ENCODE data around the gene FOXC1.

The FOXC1 gene

GRCh38 chr6:1624851-1625781 lies 15.4 kb downstream of the FOXC1 start:
- DNase-seq: peak; percentile 53

DNA sequence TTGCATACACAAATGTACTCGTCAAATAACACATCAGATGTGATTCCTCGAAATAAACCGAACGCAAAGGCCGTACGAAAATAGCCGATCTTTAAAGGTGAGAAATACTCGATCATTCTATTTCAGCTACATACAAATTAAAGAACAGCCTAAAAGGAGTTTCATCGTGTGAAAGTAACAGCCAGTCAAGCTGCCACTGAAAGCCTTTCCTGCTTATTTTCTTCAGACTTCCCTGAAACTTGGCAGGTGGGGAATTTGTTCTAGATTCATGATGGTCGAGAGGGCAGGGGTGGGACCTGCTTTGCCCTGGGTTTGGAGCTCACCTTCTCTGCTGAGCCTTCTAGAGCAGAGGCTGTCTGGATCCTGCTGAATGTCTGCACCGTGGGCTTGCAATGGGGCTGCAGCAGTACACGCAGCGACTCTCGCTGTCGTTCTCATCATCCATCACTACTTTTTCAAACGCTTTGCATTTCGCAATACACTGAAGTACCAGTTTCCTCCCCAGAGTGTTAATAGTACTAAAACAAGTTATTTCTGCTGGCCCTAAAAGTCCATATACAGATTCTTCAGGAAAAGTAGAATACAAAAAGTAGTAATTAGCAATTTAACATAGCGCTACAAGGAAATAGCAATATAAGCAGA lies 16.2 kb downstream of the FOXC1 start:
- DNase-seq: no peak

GRCh38 chr6:1626481-1626880 lies 16.8 kb downstream of the FOXC1 start:
- no peak for DNase-seq

DNA sequence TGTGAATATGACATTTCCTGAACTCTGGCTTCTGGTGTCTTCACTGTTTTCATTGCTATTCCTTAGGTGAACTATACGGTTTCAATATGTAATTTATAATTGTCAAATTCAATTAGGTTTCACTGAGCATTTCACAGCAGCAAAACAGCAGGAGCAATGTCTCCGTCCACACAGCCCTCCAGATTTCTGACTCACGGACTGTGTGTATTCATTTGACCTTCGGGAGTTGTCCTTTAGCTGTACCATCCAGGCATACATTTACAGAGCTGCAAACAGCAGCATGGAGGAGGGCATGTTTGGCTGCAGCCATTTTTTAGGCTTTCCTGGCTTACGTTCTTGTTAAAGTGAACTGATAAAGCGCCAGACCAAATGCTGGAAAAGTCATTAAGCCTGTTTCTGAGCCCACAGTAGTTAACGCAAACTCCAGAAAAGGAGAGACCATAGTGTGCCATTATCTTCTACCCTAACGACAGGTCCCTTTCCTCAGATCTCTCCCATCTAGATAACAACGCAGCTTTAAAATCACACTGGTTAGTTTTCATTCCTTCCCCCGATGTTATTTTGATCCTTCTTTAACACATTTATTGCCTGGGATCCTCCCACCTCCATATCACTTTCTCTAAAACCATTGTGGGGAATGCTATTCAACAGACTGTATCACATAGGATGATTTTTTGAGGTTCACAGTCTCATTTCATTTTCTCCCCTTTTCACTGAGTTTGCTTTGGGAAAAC lies 18.3 kb downstream of the FOXC1 start:
- no peak for DNase-seq

GRCh38 chr6:1629316-1629715 lies 19.6 kb downstream of the FOXC1 start:
- DNase-seq: no peak

DNA sequence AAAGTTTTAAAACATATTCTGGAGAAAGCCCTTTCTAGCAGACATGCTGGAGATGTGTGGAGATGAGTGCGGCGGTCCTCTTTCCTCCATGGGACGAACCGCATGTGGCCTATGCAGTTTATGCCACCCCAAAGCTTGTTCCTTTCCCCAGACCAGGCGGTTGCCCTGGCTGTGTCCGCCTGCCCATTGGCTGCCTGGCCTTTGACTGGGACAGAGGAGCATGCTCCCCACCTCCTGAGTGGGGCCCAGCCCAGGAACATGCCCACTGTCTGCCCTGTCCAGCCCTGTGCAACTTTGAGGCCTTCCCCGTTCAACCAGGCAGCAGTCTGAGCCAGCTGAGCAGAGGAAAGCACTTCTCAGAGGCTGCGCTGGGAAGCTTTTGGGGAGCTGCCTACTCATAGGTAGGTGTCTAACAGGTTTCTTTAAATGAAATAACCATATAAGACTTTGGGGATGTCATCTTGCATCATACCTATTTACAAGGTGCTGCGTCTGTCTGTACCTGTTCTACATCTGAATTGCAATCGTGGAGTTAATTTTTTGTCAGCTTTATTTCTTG lies 20.6 kb downstream of the FOXC1 start:
- no peak for DNase-seq

GRCh38 chr6:1630771-1631217 lies 21.1 kb downstream of the FOXC1 start:
- DNase-seq: no peak

GRCh38 chr6:1631251-1631650 lies 21.5 kb downstream of the FOXC1 start:
- DNase-seq: no peak

DNA sequence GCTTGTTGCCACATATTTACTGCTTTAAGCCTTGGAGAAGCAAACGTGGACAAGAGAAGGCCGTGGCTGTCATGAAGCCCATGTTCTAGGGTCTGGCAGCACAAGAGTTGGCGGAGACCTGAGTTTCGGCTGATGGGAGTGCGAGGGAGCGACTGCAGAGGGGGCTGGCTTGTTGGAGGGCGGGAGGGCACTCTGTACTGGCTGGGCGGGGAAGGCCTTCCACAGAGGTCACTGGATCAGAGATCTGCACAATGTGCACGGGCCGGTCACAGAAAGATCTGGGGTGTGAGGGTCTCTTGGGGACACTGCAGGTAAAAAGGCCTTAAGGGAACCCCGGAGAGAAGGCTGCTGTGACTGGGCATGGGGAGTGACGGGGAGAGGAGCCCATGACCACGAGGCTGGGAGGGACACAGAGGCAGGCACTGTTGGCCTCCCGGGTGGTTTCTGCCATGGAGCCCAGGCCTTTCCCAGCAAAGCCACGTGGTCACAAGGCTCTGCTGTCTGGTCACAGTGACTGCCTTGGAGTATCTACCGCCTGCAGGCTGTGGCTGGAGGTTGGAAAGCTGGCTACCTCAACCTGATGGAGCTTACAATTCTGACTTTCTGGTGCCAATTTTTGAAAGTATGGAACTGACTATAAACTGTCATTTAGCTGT lies 23.8 kb downstream of the FOXC1 start:
- DNase-seq: no peak

DNA sequence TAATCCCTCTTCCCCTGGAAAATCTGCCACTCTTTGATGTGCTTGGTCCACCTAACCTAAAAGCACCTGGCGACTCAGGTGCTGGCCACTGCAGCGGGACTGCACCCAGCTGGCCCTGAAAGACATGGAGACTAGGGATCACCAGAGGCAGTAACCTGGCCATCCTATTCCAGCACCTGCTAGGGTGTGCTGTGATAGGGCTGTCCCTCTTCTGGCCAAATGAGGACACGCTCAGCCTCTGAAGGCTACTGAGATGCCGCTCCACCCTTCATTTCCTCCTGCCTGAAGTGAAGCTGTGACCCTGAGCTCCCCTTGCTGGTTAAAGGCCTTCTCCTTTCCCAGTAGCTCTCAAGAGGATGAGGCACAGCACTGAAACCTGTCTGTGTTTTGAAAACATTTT lies 24.4 kb downstream of the FOXC1 start:
- no peak for DNase-seq

DNA sequence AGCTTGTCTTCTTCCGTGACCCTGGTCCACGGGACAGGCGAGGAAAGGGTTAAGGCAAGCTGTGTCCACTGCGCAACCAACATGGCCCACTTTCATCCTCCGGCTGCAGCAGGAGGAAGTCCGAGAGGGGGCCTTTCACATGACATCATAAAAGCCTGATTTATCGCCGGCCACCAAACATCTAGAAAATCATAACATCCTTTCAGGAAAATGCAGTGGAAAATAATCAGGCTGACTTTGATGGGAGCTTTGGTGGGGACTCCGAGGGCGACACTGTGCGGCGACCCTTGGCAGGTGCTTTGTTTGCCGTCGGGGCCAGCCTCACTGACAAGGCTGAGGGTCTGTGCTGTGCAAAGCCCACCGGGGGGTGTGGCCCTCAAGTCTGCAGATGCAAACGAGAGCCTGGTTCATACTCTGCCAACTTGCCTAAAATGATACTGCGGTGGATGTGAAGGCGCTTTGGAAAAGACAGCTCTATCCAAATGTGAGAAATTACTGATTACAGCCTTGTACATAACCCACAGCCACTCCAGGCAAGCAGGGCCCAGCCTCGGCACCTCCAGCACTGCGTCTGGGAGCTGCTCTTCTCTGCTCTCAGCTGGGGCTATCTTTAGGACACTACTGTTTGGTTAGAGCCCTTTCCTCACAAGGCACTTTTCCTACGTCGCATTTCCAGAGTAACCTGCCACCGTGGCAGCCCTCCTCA lies 25.7 kb downstream of the FOXC1 start:
- no peak for DNase-seq

DNA sequence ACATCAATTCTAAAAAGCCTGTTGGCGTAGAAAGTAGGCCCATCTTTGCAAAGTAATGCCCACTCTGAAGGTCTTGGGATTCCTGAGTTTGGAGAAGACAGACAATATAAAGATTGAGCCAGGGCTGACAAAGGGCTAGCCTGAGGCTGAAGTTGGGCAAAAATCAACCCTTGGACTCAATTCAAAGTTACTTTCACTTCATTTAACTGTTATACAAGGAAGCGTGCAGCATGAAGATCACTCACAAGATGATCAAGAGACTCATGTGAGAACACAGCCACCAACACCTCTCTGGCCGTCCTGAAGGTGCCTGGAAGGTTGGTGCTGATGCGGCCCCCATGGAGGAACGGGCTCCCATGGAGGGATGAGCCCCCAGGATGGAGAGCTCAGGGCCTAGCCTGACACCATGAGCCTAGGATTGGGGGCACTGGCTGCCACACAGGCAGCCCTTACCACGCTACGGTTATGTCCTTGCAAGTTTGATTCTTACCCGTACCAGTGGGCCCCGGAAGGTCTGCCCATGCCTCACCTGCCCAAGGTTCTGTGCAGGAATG lies 26.6 kb downstream of the FOXC1 start:
- DNase-seq: no peak

GRCh38 chr6:1636971-1637871 lies 27.5 kb downstream of the FOXC1 start:
- no peak for DNase-seq

DNA sequence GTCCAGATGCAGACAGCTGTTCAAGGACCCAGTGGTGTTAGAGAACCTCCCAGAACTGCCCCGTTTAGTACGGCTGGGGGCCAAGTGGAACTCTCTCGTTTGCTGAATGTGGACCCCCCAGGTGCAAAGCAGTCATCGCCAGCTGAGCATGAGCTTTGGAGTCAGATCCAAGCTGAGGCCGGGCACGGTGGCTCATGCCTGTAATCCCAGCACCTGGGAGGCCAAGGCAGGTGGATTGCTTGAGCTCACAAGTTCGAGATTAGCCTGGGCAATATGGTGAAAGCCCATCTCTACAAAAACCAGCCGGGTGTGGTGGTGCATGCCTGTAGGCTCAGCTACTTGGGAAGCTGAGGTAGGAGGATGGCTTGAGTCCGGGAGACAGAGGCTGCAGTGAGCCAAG lies 29.7 kb downstream of the FOXC1 start:
- DNase-seq: no peak

GRCh38 chr6:1640476-1640875 lies 30.8 kb downstream of the FOXC1 start:
- DNase-seq: no peak

DNA sequence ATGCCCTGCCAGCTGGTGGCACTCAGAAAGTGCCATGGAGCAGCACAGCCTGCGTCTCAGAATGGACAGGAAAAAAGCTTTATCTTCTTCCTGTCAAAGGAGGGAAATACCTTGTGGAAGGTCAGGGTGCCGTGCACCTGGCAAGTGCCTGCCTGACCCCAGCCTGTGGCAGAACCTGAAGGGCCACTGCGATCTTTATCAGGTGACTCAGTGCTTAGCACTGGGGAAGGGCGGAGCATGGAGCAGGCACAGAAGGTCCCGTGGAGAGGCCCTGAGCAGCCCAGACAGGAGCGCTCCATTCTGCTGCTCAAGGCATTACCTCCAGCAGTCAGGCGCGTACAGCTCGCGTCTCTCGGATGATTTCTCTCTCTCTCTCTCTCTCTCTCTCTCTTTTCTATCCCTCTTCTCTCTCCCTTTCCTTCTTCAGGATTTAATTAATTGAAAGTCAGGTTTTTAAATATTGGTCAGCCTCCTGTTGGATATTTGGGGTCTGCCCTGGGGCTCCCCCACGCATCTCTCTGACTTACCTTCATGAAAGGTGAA lies 31.7 kb downstream of the FOXC1 start:
- DNase-seq: no peak

- DNase-seq: no peak
Observed at GRCh38 chr6:1643111-1643510, 33.4 kb downstream of the FOXC1 start.

GRCh38 chr6:1643830-1644445 lies 34.2 kb downstream of the FOXC1 start:
- DNase-seq: no peak

DNA sequence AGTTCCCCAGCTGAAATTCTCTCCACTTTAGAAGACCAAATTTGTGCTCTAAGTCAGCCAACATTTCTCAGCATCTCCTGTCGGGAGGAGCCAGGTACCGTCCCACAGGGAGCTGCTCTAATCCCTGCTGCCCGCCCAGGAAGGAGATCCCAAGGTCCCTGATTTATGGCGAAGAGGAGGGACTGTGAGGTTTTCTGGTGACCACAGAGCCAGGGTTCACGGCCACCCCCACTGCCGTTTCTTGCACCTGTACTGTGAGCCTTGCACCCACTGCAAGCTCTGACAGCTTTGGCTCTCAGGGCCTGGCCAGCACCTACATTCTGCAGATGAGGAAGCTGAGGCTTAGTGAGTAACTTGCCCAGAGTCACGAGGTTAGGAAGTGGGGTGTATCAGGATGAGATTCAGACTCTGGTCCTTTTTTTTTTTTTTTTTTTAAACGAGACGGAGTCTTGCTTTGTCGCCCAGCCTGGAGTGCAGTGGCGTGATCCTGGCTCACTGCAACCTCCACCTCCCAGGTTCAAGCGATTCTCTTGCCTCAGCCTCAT lies 34.9 kb downstream of the FOXC1 start:
- no peak for DNase-seq
